Skin epidermis (tissue), 12 donors: ENCODE data around the gene WDR46.
"Not testable (repeated sequence)": the region's sequence is repeated elsewhere in the genome, so short reads cannot be mapped to it uniquely, and the experiment has no call there.

Source experiments
- H3K27ac ChIP-seq, 21 experiments: fragments of 200-600 bp; sonication (generic) in 11 of 21; one replicate each; pipeline ENCODE4 v1.5.0; 2020; ENCODE audit warnings: mild to moderate bottlenecking in 3 of 21, inconsistent platforms in 2 of 21, moderate library complexity in 2 of 21
- H3K4me3 ChIP-seq, 7 experiments: fragments of 200-600 bp; sonication (generic) in 2 of 7; one replicate each; pipeline ENCODE4 v1.5.0; 2020; ENCODE audit warnings: inconsistent platforms in 2 of 7, mild to moderate bottlenecking in 2 of 7, moderate library complexity in 1 of 7

WDR46 gene

GRCh38 chr6:33273924-33274902 lies 14.8 kb downstream of the WDR46 start:
- peak overlapping the region in 6 of 7 experiments; percentile 10 to 83 (median 71) for H3K4me3 ChIP-seq
- H3K27ac ChIP-seq: peak overlapping the region in 12 of 21 experiments; percentile 8 to 97 (median 38)

- Histone ChIP-seq H3K27ac (peak overlapping the region in 18 of 21 experiments; percentile 87 to 99 (median 96)), H3K4me3 (peak overlapping the region; percentile 51 to 88 (median 79))
These were observed 15.7 kb downstream of the WDR46 start for GRCh38 chr6:33273129-33273923.

- Histone ChIP-seq H3K4me3 (peak overlapping the region; percentile 51 to 88 (median 79)), H3K27ac (peak overlapping the region; percentile 33 to 99 (median 96))
These were observed 16.5 kb downstream of the WDR46 start for GRCh38 chr6:33272275-33273128.

GRCh38 chr6:33271468-33272274 lies 17.4 kb downstream of the WDR46 start, which contains the start of the genes RPS18 and VPS52:
Gene RPS18 (plus strand): TSS chr6:33272075. CDS start chr6:33272120, 45 bp downstream.
Gene VPS52 (minus strand): TSS chr6:33271876. CDS start chr6:33271675, 201 bp downstream.
- Histone ChIP-seq H3K27ac (peak within 1 kb of the TSS; percentile 90 to 99 (median 96)), H3K4me3 (peak within 1 kb of the TSS; percentile 51 to 88 (median 79))

- H3K4me3 ChIP-seq: peak overlapping the region; percentile 51 to 88 (median 79)
These were observed 17.9 kb downstream of the WDR46 start for GRCh38 chr6:33271117-33271467.

GRCh38 chr6:33264015-33264414 lies 25.0 kb downstream of the WDR46 start:
- Histone ChIP-seq H3K27ac (no peak overlapping the region), H3K4me3 (no peak overlapping the region)

More at GRCh38 chr6:33271117-33271467, 17.9 kb downstream of the WDR46 start:
- H3K27ac ChIP-seq: peak overlapping the region; percentile 90 to 99 (median 96)

- H3K4me3 ChIP-seq, H3K27ac ChIP-seq: not testable (repeated sequence)
These were observed 26.5 kb downstream of the WDR46 start for GRCh38 chr6:33262490-33262889.

- no peak overlapping the region for H3K4me3 ChIP-seq
- H3K27ac ChIP-seq: no peak overlapping the region
These were observed 30.0 kb downstream of the WDR46 start for GRCh38 chr6:33259032-33259431.

GRCh38 chr6:33254591-33254990 lies 34.4 kb downstream of the WDR46 start:
- Histone ChIP-seq H3K4me3 (no peak overlapping the region), H3K27ac (no peak overlapping the region)

GRCh38 chr6:33252759-33253158 lies 36.3 kb downstream of the WDR46 start:
- no peak overlapping the region for H3K4me3 ChIP-seq
- H3K27ac ChIP-seq: no peak overlapping the region

GRCh38 chr6:33251395-33252012 lies 37.5 kb downstream of the WDR46 start:
- H3K4me3 ChIP-seq: no peak overlapping the region
- H3K27ac ChIP-seq: no peak overlapping the region

- H3K27ac ChIP-seq: peak overlapping the region in 16 of 21 experiments; percentile 49 to 99 (median 93)
These were observed 38.3 kb downstream of the WDR46 start for GRCh38 chr6:33250731-33251130.

GRCh38 chr6:33249732-33250630 lies 39.1 kb downstream of the WDR46 start:
- H3K27ac ChIP-seq: peak overlapping the region; percentile 76 to 99 (median 92)
- H3K4me3 ChIP-seq: peak overlapping the region; percentile 36 to 59 (median 48)

More at GRCh38 chr6:33250731-33251130, 38.3 kb downstream of the WDR46 start:
- no peak overlapping the region for H3K4me3 ChIP-seq

- peak overlapping the region; percentile 76 to 99 (median 92) for H3K27ac ChIP-seq
- peak overlapping the region; percentile 36 to 59 (median 48) for H3K4me3 ChIP-seq
These were observed 39.9 kb downstream of the WDR46 start for GRCh38 chr6:33248932-33249731.

- peak overlapping the region; percentile 34 to 59 (median 48) for H3K4me3 ChIP-seq
- H3K27ac ChIP-seq: peak overlapping the region; percentile 75 to 99 (median 90)
These were observed 40.5 kb downstream of the WDR46 start for GRCh38 chr6:33248643-33248931.
